A549 (cell line): ENCODE data around the gene SRRM1.

Experiments used
- CHD4 ChIP-seq: fragments of 200-600 bp; sonication (generic); IDR thresholded peaks from 2 replicates; pipeline ENCODE4 v1.6.1; 2016; ENCODE audit warnings: antibody characterized with exemption, mild to moderate bottlenecking, borderline replicate concordance
- EP300 ChIP-seq, 2 experiments: fragments of >200 bp; sonication (Bioruptor Twin); formaldehyde crosslinking; IDR thresholded peaks; 2 replicates in 1 of 2; 3 replicates in 1 of 2; pipeline ENCODE4 v1.6.1; 2016 to 2017
- ESRRA ChIP-seq: fragments of 150-350 bp; IDR thresholded peaks from 2 replicates; pipeline ENCODE4 v1.6.1; 2014; ENCODE audit warnings: mild to moderate bottlenecking, low read length, borderline replicate concordance
- HDAC2 ChIP-seq: fragments of 200-600 bp; sonication (generic); IDR thresholded peaks from 2 replicates; pipeline ENCODE4 v1.6.1; 2016
- MYC ChIP-seq: IDR thresholded peaks from 2 replicates; pipeline ENCODE4 v1.6.1; 2012; ENCODE audit warnings: mild to moderate bottlenecking, inconsistent platforms, low read length, improper control_type of control experiment, borderline replicate concordance
- RAD21 ChIP-seq, 2 experiments: fragments of >200 bp in 1 of 2; sonication (Bioruptor Twin) in 1 of 2; formaldehyde crosslinking in 1 of 2; IDR thresholded peaks in 1 of 2; conservative IDR thresholded peaks in 1 of 2; 2 replicates in 1 of 2; 3 replicates in 1 of 2; pipeline ENCODE4 v1.6.1; 2012 to 2018; ENCODE audit warnings: inconsistent platforms in 1 of 2
- TFCP2L1 ChIP-seq: fragments of 250-450 bp; sonication (Bioruptor Pico); IDR thresholded peaks from 2 replicates; pipeline ENCODE4 v1.5.0; 2021; ENCODE audit warnings: mild to moderate bottlenecking
- TF ChIP-seq, protein P1 (sequence below): fragments of 450-650 bp; IDR thresholded peaks from 2 replicates; pipeline ENCODE4 v1.6.1; 2014; ENCODE audit warnings: antibody characterized with exemption
- TF ChIP-seq, protein P2 (sequence below): fragments of >200 bp; sonication (Bioruptor Twin); formaldehyde crosslinking; IDR thresholded peaks from 3 replicates; pipeline ENCODE4 v1.5.1; 2016

DNA sequence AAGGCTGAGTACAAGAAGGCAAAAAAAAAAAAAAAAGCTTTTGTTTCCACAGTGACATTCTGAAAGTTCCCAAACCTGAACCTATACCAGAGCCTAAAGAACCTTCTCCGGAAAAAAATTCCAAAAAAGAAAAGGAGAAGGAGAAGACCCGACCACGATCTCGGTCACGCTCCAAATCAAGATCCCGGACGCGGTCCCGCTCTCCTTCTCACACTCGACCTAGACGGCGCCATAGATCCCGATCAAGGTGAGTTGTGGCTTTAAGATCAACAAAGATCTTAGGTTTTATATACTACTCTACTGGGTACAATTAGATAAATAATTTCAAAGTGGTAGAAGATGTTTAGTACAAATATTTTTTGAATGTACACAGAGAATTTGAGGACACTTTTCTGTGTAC, 9.3 kb downstream of the SRRM1 start:
- TF ChIP-seq, protein P1, sequence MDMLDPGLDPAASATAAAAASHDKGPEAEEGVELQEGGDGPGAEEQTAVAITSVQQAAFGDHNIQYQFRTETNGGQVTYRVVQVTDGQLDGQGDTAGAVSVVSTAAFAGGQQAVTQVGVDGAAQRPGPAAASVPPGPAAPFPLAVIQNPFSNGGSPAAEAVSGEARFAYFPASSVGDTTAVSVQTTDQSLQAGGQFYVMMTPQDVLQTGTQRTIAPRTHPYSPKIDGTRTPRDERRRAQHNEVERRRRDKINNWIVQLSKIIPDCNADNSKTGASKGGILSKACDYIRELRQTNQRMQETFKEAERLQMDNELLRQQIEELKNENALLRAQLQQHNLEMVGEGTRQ, result no peak
- TF ChIP-seq HDAC2, result no peak
- TF ChIP-seq, protein P2, sequence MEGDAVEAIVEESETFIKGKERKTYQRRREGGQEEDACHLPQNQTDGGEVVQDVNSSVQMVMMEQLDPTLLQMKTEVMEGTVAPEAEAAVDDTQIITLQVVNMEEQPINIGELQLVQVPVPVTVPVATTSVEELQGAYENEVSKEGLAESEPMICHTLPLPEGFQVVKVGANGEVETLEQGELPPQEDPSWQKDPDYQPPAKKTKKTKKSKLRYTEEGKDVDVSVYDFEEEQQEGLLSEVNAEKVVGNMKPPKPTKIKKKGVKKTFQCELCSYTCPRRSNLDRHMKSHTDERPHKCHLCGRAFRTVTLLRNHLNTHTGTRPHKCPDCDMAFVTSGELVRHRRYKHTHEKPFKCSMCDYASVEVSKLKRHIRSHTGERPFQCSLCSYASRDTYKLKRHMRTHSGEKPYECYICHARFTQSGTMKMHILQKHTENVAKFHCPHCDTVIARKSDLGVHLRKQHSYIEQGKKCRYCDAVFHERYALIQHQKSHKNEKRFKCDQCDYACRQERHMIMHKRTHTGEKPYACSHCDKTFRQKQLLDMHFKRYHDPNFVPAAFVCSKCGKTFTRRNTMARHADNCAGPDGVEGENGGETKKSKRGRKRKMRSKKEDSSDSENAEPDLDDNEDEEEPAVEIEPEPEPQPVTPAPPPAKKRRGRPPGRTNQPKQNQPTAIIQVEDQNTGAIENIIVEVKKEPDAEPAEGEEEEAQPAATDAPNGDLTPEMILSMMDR, result no peak
- TF ChIP-seq ESRRA, result no peak
- TF ChIP-seq RAD21 (conservative IDR thresholded peaks at IDR 0.05 in 1 of 2, IDR thresholded peaks at IDR 0.05 in 1 of 2), result no peak
- no peak for TF ChIP-seq TFCP2L1 (CRISPR knock-in tag)
- TF ChIP-seq CHD4, result no peak
- TF ChIP-seq MYC, result no peak
- TF ChIP-seq EP300 (IDR thresholded peaks at IDR 0.05), result no peak
